GM18499 (cell line): ENCODE data around the gene ABHD14A.
A peak's percentile ranks its signal among the peaks of the same experiment; 100 is the strongest.
"Not testable (repeated sequence)": the region's sequence is repeated elsewhere in the genome, so short reads cannot be mapped to it uniquely, and the experiment has no call there.

Source experiments
- ATAC-seq: cut with Tn5 transposase; IDR thresholded peaks from one replicate; pipeline ENCODE4 v1.9.1; 2021; ENCODE audit warnings: moderate number of reproducible peaks; ENCODE audit not compliant: insufficient read depth, unreplicated experiment

The ABHD14A gene

DNA sequence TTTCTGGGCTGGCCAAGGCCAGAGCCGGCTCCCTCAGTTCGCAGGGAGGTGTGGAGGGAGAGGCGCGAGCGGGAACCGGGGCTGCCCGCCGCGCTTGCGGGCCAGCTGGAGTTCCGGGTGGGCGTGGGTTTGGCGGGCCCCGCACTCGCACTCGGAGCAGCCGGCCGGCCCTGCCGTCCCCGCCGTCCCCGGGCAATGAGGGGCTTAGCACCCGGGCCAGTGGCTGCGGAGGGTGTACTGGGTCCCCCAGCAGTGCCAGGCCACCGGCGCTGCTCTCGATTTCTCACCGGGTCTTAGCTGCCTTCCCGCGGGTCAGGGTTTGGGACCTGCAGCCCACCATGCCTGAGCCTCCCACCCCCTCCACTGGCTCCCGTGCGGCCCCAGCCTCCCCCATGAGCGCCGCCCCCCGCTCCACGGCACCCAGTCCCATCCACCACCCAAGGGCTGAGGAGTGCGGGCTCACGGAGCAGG is 15.7 kb downstream of the ABHD14A start:
- not testable (repeated sequence) for ATAC-seq

DNA sequence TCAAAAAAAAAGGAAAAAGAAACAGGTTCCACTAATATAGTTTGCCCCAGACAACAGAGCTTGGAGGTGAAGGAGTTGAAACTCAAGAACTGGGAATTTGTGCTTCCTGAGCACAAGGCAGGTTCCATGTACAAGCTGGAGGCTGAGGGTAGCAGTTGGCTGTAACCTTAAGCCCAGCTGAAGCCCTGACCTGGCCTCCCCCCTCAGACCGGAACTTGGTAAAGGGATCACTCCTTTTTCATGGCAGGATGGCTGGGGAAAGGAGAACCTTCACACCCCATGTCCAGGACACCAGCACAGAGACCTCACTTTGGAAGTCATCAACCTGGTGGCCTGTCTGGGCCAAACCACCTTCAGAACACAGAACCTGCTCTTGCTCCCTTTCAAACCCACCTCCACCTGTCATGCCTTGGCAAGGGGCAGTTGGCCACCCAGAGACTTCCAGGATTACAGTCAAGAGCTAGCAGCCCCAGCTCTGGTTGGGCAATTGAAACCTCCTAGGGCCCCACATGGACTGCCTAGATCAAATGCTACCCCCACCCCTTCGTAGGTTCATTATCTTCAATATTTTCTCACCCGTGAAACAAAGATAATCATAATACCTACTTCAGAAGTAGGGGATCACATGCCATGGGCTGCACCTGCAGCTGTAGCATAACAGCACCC is 17.3 kb downstream of the ABHD14A start:
- ATAC-seq = no peak

DNA sequence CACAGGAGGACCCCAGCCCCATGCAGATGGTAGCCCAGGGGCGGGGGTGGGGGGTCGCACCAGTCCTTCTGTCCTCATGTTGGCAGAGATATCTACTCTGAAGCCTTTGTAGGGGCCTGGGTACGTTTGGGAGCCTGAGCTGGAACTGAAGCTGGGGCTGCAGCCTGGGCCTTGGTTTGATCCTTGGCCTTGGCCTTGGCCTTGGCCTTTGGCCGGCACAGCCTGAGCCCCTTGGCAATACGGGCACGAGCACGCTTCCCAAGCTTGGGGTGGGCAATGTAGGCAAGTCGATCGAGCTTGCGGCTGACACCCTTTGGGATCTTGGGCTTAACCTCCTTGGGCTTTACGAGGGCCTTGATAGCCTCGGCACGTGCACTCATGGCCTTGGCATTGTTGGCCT is 18.8 kb downstream of the ABHD14A start:
- ATAC-seq = not testable (repeated sequence)

DNA sequence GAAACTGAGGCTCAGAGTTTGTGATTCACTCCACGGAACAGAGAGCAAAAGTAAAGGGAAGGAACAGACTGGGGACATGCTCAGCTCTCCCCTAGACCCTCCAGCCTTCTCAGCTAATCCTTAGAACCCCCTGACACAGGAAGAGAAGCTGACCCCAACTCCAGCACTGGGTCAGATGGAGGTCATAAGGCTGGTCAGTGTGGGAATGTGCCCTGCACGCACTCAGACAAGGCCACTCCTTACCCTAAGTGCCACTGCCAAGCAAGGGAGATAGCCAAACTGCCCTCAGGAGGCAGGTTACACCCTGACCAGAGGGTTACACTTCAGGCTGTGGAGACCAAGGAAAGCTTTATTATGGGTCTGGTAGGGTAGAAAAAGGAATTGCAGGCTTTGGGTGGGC is 19.7 kb downstream of the ABHD14A start:
- ATAC-seq = no peak

DNA sequence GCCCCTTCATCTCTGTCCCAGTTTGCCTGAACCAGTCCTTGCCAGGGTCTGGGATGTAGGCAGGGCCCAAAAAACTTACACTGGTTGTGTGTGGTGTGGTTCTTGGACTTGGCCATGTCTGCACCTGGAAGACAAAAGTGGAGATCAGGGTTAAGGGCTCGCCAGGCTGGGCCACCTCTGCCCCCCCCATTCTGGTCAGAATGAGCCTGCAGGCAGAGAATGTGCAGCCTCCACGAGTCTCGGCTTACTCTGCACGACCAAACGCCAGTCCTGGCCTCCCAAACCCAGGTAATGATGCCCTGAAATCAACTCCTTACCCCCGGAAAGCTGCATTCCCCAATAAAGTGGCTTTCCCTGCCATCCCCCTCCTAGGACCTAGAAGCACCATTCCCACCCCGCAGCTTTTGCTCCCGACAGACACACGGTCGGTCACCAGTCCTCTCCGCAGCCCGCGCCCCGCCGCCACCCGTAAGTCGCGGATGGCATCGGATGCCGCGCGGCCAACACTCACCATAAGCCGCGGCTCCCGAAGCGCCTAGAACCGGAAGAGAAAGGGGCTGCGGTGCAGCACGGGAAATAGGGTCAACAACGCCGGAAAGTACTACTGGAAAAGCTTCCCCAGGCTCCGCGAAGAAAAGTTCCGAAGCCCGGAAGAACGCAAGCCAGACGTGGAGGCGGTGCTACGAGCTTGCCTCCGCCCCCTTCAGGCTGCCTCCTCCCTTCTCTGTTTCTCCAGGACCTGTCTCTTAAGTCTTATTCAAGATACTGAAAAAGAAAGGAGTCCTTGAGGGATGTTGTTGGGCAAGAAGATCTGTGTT is 20.7 kb downstream of the ABHD14A start, which contains the start of gene RPL29:
Gene RPL29 (minus strand): TSS at position 550 of the 818 bp plus-strand sequence. CDS start 434 bp downstream, at position 116.
- ATAC-seq = peak; percentile 68

DNA sequence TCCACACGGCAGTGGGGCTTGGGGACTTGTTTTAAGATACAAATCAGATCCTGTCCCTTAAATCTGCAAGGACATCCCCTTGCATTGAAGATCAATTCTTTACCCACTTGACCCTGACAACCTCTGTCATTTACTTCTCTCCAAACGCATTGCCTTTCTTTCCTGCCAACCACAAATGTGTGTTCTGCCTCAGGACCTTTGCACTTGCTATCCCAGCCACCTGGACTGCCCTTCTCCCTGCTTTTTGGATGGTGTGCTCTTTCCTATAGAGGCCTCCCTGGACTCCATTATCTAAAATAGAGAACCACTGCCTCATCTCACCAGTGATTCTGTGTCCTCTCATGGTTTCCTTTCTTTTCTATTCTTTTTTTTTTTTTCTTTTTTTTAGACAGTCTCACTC is 22.3 kb downstream of the ABHD14A start:
- ATAC-seq = no peak

DNA sequence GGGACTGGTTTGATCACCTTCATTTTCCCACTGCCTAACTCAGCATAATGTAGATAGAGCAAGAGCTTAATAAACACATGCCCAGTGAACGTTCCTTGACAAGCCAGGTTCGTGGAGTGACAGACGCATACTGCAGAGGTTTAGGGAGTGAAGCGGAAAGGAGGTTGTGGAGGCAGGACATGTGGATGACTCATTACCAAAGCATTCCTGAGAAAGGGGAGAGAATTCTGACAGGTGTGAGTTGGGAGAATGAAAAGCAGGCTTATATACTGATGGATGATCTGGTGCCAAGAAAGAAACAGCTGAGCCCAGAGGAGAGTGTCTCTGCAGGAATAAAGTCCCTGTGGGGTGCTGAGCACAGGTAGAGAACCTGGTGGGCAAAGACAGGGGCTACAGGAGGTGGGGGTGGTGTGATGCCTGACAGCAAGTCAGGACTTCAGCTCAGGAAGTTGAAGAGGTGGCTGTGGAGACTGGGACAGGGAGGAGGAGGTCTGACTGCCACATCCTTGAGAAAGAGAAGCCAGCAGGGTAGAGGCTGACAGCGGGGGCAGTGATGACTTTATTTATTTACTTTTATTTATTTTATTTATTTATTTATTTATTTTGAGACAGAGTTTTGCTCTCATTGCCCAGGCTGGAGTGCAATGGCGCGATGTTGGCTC is 23.2 kb downstream of the ABHD14A start:
- ATAC-seq = no peak

DNA sequence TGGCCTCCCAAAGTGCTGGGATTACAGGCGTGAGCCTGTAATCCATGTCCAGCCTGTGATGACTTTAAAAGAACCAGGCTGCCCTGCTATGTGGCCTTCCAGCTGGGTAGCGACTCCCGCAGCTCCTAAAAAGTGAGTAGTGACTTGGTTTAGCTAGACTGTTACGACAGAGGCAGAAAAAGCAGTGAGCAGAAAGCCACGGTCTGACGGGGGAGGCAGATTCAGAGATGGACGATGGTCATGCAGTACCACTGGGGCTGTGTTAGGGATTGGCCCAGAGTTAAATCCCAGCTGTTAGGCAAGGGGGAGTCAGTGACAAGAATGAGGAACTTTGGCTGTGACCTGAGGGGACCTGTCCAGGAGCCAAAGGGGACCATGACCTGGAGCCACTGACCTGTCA is 23.9 kb downstream of the ABHD14A start:
- ATAC-seq = no peak

DNA sequence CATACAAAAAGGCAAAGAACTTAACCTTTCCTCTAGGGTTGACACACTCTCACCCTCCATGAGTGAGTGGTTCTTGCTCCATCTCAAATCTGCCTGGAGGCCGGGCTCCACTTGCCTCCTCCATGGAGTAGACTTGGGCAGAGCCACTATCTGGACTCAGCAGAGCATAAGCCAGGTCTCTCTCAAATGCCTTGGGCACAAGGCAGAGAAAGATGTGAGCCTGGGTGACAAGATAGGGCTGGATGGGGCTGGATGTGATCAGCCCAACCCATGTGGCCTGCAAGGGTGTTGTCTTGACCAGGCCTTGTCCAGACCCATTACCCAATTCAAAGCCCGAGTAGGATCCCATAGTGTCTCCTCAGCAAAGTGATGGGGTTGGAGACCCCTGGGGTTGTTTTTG is 25.0 kb downstream of the ABHD14A start:
- no peak for ATAC-seq

DNA sequence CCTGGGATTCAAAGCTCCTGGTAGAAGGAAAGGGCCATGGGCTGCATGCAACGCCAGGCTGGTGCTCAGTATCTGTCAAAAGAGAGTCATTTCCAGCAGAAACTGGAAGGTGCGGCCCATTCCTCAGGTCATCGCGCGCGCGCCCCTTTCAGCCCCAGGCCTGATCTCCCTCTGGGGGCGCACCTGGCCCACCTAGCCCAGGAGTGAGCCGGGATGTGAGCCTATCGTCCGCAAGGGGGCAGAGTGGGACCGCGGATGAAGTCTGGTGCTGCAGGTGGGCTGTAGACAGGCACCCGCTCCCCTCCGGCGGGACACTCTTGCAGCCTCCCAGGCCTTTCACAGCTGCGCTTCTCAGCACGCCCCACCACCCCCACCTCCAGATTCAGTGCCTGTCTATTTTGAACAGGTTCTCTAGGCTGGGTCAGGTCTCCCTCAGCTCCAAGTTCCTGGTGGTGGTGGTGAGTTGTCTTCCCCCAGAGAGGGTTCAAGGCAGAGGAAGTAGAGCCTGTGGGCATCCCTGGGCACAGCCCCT is 26.6 kb downstream of the ABHD14A start:
- ATAC-seq = no peak

DNA sequence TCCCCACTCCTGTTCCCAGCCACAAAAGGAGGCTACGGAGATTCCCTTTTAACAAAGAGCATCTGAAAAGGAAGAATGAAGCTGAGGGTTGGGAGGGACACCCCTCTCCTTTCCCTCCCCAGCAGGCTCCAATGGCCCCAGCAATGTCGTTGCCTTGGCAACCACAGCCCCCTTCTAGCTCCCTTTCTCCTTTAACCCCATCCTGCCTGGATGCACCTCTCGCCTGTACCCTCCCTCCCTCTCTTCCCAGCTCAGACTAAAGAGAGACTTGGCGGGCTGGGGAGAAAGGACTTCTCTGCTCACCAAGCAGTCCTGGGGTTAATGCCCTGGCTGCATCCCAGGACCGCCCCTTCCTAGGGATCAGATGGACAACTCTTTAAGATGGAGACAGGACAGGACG is 27.9 kb downstream of the ABHD14A start:
- ATAC-seq = no peak

DNA sequence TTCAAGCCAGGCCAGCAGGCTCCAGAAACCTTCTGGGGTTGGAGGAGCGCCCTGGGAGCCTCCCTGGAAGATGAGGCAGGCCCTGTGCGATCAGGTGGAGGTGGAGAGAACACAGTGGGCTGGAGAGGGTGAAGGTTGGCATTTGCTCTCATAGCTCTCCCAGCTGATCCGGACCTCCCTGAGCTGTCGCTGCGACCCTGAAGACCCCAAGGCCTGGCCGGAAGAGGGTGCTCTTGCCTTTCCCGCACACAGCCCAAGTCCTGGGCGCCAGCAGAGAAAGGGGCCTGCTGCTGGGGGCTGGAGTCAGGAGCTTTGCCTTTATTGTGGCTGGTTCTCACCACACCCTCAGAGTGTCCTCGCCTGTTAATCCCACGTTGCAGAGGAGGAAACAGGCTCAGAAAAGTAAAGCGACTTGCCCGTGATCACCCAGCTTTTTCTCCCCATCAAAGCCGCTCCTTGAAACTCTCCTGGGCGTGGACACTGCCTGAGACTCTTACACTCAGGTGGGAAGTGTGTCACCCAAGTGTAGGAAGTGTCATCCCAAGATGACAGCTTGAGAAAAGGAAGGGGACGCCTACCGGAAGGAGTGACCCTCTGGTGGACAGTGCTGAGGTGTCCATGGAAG is 29.4 kb downstream of the ABHD14A start:
- ATAC-seq = no peak

DNA sequence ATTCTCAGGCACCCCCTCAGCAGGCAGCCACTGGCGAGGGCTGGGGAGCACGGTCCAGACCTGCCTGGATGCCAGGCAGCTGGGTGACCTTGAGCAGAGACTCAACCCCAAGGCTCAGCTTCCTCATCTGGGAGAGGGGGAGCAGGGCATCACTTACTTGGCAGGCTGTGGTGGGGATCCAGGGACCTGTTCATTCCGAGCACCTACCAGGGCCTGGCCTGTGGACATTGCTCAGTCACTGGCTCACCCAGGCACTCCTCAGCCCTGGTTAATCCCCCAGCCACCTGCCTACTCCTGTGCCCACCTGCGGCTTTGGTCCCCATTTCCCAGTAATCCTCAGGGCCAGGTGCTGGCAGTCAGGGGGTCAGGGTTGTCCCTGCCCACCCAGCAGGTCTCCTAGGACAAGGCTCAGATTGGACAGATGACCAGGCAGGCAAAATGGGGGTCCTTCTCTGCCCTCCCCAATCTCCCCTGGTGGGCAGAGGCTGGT is 30.1 kb downstream of the ABHD14A start:
- ATAC-seq = no peak

DNA sequence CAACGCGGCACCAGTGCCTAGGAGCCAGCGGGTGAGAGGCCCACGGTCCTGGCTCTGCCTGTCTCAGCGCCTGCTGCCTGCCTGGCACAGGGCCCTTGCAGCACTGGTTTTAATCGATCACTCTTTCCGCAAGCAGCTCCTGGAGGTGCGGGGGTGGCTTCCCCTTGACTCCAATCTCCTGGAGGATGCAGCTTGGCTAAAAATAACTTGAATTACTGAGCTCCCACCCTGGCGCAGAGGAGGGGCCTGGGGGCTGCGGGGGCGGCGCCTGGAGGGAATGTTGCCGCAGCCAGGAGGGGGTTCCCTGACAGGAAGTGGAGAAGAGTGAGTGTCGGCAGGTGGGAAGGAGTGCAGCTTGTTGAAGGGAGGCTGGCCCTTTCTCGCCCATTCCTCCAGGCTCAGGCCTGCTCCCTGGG is 30.7 kb downstream of the ABHD14A start:
- ATAC-seq = no peak

DNA sequence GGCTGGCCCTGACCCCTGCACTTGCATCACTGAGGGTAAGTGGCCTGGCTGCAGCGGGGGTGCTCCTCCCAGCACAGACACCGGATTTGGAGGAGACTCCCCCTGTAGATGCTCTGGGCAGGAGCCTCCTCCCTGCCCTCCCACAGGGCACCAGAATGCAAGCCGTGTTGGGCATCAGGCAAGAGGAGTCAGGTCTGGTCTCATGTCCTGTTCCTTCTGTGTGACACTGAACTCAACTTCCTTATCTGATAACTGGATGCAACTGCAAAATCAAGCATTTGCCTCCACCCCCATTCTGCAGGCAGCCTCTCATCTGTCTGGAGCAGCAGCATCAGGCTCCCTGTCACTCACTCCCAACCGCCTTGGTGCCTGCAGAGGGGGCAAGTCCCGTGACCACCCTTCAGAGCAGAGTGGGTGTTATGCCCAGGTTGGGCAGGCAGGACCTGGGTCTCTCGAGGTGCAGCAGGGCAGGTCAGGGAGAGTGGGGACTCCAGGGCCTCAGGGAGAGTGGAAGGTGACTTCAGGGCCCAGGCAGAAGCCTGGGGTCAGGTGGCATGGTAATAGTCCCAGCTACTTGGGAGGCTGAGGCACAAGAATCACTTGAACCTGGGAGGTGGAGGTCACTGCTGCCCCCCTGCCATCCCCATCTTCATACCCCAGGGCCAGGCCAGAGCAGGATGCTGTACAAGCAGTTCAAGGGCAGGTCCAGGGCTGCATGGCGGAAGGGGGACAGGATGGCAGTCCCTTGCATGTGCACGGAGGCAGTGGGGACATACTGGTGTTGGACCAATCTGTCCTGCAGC is 31.4 kb downstream of the ABHD14A start:
- no peak for ATAC-seq

DNA sequence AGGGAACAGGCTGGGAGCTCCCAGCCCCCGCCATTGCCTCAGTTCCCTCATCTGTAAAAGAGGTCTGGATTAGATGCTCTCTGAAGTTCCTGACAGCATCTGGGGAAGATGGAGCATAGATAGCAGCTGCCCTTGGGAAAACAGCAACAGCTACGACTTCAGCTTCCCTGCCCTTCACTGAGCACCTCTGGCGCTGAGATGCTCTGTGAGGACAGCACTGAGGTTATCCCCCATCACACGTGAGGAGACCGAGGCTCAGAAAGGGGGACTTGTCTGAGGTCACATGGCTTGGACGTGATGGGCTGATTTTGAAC is 31.9 kb downstream of the ABHD14A start:
- no peak for ATAC-seq

DNA sequence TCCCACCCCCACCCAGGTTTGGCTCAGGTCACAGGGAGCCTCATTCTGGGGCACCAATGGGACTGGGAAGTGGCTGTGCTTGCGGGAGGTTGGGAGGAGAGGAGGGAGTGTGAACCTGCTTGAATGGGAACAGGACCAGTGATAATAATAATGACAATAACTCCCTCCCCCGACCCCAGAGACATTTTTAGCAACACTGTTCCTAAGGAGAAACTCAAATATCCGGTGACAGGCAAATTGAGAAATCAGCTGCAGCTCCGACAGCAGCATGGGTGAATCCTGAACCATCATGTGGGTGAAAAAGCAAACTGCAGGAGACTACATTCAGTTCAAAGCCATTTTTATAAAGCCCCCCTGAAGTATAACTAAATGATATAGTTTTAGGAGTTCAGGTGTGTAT is 32.4 kb downstream of the ABHD14A start:
- no peak for ATAC-seq

DNA sequence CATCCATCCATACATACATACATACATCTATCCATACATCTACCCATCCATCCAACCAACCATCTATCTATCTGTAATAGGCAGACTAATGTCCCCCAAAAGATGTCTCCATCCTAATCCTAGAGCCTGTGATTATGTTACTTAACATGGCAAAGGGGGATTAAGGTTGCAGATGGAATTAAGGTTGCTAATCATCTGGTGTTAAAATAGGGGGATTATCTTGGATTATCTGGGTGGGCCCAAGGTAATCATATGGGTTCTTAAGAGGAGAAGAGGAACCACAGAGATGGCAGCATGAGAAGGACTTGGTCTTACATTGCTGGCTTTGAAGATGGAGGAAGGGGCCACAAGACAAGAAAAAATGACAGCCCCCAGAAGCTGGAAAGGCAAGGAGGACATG is 35.6 kb downstream of the ABHD14A start:
- no peak for ATAC-seq

DNA sequence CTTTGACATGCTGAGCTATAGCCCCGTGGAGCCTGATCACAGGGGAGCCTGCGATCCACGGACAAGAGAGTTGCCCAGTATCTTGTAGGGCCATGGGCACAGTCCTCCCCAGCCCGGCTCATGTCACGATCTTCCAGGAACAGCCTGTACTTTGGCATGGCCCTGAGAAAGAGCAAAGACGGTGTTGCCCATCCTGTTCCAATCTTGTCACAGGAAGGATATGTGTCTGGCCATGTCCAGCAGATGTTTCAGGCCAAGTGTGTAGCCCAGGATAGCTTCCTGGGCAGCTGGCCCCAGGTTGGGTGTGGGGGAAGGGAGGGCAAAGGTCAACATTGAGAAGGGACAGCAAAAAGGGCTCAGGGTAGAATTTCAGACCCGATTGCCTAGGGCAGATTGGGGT is 37.8 kb downstream of the ABHD14A start:
- ATAC-seq = no peak
